ENCODE data around the gene WASF2. TPM values are rescaled to one million over a fixed set of nuclear protein-coding genes. Genes with fewer than 3 reads are reported as not detected.

Gene WASF2
- total and polyA plus RNA-seq, 2 of the 13 experiments (the other 11 are each of a cell fraction or from before 2014, with no cell fraction given), result 10.4 to 27.7 TPM

DNA sequence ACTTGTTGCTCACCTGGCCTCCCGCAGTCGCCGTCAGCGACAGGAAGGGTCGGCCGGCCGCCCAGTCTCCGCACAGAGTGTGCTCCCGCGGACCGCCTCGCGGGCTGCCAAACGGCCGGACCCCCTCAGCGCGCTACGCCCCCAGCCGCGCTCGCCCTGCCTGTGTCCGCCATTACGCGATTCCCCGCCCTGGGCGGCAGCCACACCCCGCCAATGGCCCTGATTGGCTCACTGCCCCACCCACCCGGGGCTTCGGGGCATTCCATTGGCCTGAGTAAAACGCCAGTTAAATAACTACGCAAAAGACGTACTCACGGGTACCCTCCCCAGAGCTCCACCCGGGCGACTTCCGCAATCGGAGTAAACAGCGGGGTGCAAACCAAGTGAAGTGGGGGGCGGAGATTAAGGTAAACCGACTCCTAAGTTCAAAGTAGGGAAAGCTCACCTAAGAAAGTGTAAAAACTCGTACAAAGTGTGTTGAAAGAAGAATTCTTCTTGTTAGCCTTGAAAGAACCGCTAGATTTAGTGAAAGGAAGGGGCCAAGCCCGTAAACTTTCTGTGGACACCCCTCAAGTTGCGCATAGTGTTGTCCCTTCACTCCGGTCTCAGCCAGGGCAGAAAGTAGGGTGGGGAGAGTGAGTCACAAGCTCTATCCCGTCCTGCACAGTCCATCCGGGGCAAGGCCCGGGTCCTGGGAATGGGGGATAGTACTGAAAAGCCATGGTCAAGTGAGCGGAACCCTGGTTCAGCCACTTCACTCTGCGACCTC, at the start of gene WASF2 (continued):
- TF ChIP-seq SMARCC2 (IDR thresholded peaks at IDR 0.05) (no peak), ZNF660 (CRISPR knock-in tag; IDR thresholded peaks at IDR 0.05; ENCODE audit: borderline replicate concordance, low read depth) (no peak), DR1 (CRISPR knock-in tag; IDR thresholded peaks at IDR 0.05) (peak; percentile 68), ZFP36L2 (CRISPR knock-in tag; IDR thresholded peaks at IDR 0.05) (no peak), DNMT1 (CRISPR knock-in tag; IDR thresholded peaks at IDR 0.05) (0 out of 2 replicates have a peak, but pooled peaks have one; percentile 67), ZBTB38 (CRISPR knock-in tag; IDR thresholded peaks at IDR 0.05) (no peak), IRF2 (CRISPR knock-in tag; IDR thresholded peaks at IDR 0.05) (no peak), ZKSCAN5 (CRISPR knock-in tag; IDR thresholded peaks at IDR 0.05) (no peak), RXRA (CRISPR knock-in tag; IDR thresholded peaks at IDR 0.05) (no peak; the same call in none of the 2 replicates), STAT5B (CRISPR knock-in tag; IDR thresholded peaks at IDR 0.05) (no peak), ZNF10 (CRISPR knock-in tag; IDR thresholded peaks at IDR 0.05; ENCODE audit: borderline replicate concordance, low read depth) (no peak), TCF7L2 (IDR thresholded peaks at IDR 0.05; ENCODE audit: low read depth, low read length) (no peak), BRD4 (CRISPR knock-in tag; IDR thresholded peaks at IDR 0.05) (peak; percentile 91), MIER2 (CRISPR knock-in tag; IDR thresholded peaks at IDR 0.05) (peak; percentile 11; the same call in 1 of the 2 replicates), MED1 (CRISPR knock-in tag; IDR thresholded peaks at IDR 0.05) (peak; percentile 40; the same call in 1 of the 2 replicates), CBX5 (CRISPR knock-in tag; IDR thresholded peaks at IDR 0.05; ENCODE audit: borderline replicate concordance) (no peak; the same call in 1 of the 2 replicates), ZNF382 (CRISPR knock-in tag; IDR thresholded peaks at IDR 0.05; ENCODE audit: borderline replicate concordance) (no peak), ZNF878 (CRISPR knock-in tag; IDR thresholded peaks at IDR 0.05) (no peak; the same call in 1 of the 2 replicates), SRSF9 (IDR thresholded peaks at IDR 0.05; ENCODE audit: borderline replicate concordance, insufficient read depth, low read depth, low read length, poor library complexity, severe bottlenecking) (no peak), ZBTB40 (IDR thresholded peaks at IDR 0.05) (no peak), ZBTB40 (CRISPR knock-in tag; IDR thresholded peaks at IDR 0.05) (0 out of 2 replicates have a peak, but pooled peaks have one; percentile 1), CHD4 (IDR thresholded peaks at IDR 0.05; ENCODE audit: borderline replicate concordance, low read length) (no peak)
- TF ChIP-seq, protein P1, sequence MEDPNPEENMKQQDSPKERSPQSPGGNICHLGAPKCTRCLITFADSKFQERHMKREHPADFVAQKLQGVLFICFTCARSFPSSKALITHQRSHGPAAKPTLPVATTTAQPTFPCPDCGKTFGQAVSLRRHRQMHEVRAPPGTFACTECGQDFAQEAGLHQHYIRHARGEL (CRISPR knock-in tag; IDR thresholded peaks at IDR 0.05), result no peak
